ENCODE results near the gene PJA1.
A peak's percentile ranks its signal among the peaks of the same experiment; 100 is the strongest.

The PJA1 gene

DNA sequence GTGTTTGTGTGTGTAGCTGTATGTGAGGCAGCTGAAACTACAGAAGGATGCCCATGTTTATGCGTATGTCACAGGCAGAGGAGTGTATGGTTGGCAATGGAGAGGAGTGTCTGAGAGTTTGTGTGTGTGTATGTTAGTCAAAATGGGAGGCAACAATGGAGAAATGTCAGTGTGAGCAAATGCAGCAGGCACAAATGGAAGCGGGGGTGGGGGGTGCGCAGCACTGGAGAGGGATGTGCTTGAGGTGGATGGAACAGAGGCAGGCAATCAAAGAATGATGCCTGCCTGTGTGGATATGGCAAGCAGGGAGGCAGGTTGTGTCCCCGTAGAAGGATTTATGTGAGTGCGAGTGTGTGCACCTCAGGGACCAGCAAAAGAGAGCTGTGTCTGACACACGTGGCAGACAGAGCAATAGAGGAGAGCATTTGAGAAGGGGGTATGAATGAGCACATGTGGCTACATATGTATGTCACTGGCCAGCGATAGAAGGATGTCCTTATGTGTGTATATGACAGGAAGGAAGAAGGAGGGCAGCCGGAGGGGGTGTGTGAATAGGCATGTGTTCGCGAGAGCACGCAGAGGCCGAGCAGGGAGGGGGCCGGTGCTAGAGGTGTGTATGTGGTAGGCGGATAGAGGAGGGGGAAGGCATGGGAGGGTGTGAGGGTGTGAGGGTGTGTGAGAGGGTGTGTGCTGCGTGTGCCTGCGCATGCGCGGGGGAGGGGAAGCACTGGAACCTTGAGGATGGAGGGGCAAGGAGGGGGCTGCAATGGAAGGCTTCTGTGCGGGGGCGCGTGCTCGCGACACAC, 1.1 kb downstream of the PJA1 start:
- DNase-seq (ENCODE audit: low spot score) = peak; percentile 35

DNA sequence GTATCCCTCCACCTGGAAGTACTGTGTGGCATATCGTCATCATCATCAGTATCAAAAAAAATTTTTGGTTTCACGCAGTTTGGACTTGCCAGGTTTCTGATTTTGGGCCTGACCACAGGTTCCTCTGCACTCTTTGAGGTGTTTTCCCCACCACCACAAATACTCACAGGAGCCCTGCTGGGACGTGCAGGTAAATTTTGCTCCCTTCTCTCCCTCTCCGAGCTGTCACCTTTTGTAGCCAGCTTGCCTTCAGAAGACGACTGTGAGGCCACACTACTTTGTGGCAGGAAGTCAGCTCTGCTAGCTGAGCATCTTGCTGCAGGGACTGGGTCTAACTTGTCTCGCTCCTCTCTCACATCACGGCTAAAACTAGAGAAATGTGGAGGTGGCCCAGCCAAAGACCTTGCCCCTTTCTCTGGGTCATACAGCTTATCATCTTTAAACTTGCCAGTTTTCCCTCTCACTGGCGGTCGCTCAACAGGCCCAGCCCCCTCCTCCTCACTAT, 2.8 kb downstream of the PJA1 start:
- DNase-seq (ENCODE audit: low spot score) = no peak

DNA sequence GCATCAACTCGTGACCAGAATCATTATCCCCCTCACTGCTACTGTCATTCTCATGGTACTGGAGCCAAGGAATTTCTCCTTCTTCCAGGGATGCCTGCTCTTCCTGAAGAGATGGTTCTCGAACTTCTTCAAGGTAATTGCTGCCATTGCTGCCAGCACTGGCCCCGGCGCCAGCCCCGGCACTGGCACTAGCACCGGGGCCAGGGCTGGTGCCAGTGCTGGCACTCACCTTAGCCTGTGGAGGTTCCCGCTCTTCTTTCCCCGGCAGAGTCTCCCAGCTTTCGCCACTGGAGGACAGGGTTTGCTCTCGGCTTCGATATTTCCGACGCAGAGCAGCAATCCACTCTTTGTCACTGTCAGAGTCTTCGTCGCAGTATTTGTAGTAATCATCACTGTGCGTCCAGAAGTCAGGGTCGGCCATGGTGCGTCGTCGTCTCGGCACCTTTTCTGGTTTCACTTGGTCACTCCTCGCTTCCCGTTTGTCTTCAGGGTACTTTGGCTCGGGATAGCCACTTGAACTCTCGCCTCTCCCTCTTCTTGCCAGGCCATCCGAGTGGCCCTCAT, 3.4 kb downstream of the PJA1 start:
- DNase-seq (ENCODE audit: low spot score) = no peak

DNA sequence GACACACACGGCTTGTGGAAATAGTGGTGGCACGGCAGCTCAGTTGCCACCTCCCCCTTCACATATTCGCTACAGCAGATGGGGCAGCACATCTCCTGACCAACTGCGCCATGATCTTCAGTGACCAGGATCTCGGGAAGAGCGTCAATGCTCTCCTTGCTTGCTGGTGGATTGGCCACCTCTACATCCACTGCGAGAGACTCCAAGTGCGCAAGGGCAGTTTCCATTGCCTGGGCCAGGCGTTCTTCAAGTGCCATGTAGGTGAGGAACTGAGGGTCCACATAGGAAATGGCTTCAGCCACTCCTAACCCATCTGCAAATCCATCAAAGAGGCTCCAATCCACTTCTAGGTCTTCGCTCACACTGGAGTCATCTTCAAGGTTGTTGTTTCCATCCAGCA, 3.9 kb downstream of the PJA1 start:
- DNase-seq (ENCODE audit: low spot score) = no peak

DNA sequence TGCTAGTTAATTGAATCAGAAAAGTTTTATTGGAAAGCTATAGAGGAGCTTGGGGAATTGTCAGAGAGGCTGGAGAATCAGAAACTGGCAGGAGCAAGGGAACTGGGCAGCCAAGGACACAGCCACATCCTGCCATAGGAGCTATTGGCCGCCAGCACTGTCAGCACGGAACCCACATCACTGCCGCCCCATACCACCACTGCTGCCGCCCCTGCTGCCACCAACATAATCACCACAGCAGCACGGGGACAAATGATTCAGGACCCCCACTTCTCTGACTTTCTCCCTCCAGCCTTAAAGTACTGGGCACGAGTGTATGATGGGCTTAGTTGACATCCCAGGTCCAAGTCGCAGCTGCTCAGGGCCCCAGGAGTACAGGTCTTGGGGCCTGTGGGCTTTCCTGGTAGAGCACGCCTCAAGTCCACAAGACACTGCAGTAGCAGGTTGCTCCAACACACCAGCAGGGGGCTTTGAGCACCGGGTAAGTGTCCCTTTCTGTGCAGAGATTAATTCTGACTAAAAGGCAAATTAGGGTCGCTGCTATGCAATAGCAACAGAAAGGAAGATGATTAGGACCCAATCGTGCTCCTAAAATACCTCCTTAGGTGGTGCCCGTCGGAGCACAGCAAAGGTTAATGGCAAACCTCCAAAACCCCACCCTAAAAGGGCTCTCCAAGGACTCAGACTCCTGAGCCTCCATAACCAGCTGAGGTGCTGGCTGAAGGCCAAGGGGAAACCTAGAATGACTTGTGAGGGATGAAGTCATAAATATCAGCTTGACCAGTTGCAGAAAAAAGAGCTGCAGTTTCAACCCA, 6.9 kb downstream of the PJA1 start:
- no peak for DNase-seq (ENCODE audit: low spot score)

DNA sequence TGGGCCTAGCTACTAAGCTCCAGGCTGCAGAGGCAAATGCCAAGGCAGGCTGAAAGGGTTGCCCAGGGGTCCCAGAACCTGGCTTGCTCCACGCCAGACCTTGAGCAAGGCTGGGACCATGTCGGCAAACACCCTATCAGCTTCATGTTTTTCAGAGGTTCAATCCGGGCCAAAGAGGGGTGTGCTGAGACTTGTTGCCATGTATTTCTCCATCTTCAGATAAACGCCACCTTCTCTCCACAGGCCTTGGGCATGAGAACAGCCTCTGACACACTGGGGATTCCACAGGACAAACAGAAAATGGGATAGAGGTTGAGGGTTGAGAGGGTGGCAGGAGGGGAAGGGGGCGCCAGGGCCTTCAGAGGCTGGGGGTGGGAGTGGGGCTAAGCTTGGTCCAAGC, 8.6 kb downstream of the PJA1 start:
- DNase-seq (ENCODE audit: low spot score) = no peak

DNA sequence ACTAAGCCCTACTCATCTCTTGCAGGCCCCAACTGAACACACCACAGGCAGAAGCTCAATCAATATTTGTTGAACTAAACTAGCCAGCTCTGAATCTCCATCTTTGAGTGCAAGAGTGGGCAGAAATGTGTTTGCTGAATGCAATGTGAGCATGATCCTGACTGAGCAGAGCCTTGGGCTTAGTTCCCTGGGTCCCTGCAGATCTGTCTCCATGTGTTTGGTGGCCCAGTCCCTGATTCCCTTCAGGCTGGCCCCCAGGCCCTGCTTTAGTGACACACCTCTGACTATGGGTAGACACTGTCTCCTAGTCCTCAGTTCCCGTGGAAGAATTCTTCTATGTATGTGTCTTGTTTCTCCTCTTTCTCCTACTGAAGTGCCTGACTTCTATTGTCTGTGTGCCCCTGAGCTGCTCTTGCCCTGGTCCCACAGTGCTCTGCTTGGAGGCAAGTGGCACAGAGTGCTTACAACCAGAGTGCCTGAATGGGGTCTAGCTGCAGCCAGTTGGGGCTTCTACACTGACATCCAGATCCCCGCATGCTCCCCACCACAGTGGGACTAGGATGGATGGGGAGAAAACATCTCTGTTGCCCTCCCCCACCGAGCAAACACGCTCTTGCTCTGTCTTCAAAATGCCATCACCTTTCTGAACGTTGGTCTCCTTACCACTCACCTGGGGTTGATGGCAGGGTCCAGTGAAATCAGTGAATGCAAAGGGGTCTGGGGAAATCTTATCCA, 9.3 kb downstream of the PJA1 start:
- DNase-seq (ENCODE audit: low spot score) = no peak

DNA sequence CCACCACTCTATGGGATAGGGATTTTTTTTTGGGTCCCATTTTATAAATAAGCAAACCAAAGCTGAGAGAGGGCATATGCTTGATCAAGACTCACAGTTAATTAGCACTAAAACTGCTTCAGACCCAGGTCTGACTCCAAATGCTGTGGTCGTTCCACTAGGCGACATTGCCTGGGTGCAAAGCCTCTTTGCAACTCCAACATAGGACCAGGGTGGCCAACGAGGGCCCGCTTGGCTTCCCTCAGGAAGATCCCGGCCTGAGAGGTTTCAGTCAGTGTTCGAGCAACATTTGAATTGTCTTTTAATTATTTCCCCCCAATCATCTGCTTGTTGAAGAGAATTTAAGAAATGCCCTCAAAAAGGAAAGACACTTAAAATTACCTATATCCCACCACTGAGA, 11.2 kb downstream of the PJA1 start:
- DNase-seq (ENCODE audit: low spot score) = no peak

DNA sequence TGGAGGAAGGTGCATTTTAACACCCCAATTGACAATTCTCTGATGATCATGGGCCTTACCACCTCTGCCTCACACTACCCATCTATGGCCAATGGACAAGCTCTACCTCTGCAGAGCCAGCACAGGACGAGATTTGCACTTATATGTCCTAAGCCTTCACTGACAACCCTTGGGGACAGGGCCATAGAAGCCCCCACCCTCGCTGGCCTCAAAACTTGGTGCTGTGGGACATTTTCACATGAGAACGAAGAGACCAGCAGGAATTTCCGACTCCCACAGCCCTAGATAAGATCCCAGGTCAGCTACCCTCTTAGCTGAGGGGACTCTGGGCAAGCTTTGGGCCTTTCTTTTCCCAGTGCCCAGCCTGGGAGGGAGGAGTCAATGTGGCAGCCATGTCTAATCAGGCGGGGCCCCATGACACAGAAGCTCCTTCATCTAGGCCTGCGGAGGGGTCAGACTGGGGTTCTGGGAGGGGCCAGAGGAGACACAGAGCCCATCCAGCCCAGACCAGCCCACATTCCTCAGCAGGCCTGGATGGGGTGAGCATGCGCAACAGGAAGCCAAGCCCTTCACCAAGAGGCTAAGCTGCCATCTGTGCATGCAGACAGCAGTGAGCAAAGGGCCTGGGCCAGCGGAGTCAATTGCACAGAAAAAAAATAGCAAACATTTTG, 12.1 kb downstream of the PJA1 start:
- peak; percentile 87 for DNase-seq (ENCODE audit: low spot score)

DNA sequence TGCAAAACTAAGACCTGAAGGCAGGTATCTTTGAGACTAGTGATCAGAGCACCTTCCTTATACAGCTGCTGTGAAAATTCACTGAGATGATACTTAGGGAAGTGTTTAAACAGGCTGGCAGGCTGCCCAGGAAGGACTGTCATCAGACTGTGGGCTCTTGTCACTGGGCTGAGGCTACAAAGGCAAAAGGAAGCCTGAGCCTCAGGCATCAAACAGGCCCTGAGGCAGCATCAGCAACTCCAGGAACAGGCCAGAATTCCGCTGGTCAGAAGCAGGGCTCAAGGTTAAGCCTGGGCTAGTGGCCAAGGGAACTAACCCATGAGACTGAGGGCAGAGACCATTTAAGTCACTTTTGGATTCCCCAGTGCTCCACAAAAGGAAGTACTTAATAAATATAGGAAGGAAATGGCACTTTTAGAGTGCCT, 12.8 kb downstream of the PJA1 start:
- DNase-seq (ENCODE audit: low spot score) = peak; percentile 40

DNA sequence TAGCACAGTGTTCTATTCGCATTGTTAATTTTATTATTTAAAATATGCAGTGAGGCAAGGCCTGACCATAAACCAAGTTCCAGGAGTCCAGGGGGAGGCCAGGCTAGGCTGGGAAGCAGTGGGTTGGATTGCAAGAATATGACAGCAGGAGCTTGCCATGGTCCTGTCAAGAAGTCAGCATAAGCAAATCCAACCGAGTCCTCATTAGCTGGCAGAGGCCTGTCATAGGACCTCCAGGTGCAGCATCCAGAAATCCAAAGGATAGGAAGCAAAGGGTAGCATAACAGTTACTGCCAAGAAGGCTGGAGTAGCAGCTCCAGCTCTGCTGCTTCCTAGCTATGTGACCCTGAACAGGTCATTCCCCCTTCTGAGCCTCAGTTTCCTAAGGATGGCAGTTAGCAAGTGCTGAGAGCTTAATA, 13.4 kb downstream of the PJA1 start:
- no peak for DNase-seq (ENCODE audit: low spot score)

DNA sequence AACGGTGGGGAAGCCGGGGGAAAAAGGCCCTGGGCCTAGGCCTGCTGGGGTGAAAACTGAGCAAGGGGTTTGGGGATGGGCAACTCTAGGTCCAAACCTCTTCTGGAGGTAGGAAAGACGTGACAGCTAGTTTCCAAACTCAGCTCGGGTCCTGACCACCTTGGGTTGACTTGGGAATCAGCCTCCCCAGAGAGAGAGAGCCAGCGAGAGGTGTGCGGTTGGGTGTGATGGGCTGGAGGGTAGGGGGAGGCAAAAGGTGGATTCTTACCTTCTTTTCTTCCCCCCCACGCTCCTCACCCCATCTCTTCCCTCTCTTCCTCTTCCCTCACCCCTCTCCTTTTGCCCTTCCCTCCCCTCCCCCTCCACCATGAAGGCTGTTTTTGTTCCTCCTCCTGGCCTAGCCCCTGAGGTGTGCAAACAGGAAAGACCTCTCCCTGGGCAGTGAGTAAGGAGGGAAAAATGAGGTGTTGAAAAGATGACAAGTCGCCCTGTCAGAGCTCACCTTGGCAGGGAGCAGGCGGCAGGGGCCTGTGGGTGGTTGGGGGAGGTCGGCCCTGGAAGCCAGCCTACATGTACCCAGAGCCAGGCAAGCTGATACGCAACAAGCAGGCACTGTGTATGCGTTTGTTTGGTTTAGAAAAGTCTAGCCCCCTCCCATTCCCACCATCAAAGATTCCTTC, 14.8 kb downstream of the PJA1 start:
- no peak for DNase-seq (ENCODE audit: low spot score)

DNA sequence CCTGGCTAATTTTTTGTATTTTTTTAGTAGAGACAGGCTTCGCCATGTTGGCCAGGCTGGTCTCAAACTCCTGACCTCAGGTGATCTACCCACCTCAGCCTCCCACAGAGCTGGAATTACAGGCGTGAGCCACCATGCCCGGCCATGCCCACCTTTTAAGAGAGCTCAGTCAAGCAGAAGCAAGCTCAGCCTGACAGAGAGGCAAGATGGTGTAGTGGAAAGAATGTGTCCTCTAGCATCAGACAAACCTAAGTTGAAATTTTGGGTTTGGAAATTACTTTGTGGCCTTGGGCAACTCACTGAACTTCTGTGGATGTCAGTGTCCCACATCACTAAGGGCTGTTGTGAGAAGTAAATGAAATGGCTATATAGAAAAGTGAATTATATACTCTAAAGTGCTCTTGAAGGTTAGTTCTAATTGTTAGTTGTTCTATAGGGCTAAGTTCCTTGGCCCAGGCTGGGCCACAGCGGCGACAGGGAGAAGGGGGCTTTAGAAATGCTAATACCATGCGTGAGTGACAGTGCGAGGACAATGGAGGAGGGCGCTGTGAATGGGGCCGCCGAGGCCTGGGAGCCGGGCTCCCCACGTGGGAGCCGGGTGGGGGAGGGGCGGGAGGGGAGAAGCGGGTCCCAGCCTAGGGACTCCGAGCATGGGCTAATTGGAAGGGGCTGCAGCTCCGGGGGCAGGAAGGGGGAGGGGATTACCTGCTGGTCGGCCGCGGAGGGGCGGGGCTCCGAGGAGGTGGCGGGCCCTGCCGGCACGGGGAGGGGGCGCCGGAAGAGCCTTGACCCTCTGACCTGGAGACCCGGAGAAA, 15.6 kb downstream of the PJA1 start:
- no peak for DNase-seq (ENCODE audit: low spot score)

DNA sequence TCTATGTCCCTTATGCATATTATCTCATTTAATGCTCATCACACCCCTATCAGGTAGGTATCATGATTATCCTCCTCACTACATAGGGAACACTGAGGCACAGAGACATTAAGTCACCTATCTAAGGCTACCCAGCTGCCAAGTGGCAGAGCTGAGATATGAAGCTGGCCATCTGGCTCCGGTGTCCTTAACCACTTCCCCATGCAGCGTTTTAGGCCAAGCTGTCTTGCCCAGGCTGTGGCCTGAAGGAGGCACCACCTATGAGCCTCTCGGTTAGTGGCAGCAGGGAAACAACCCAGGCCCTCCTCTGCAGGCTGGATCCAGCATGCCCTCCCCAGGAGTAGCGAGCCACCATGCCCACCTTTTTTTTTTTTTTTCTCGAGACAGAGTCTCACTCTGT, 16.3 kb downstream of the PJA1 start:
- no peak for DNase-seq (ENCODE audit: low spot score)

DNA sequence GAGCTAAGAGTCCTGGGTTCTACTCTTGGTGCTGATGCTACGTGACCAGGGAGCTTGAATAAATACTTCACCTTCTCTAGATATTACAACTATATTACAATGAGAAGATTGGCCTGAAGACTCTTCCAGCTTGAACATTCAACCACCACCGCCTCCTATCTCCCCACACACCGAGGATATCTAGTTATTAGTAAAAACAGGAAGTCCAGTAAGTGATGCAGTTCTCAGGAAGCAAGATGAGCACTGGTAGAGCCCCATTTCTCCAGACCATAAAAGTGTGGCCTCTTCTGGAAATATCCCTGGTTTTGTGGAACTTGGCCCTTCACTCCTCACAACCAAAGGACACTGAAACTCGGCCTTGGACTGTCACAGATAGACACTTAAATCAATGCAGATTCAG, 18.5 kb downstream of the PJA1 start:
- DNase-seq (ENCODE audit: low spot score) = no peak

DNA sequence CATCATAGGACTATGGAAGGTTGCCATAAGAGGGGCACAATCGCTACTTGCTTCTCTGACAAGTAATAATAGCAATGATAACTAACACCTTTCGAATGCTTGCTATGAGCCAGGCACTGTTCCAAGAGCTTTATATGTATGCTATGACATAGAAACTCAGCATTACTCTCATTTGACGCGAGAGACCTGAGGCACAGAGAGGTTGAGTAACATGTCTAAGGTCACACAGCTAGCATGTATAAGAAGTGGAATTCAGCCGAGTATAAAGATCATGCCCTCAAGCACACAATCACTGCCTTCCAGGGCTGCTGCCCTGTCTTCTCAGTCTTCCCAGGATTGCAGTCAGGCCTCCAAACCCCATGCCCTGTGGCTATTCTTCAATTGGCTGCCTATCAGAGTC, 19.5 kb downstream of the PJA1 start:
- DNase-seq (ENCODE audit: low spot score) = no peak

DNA sequence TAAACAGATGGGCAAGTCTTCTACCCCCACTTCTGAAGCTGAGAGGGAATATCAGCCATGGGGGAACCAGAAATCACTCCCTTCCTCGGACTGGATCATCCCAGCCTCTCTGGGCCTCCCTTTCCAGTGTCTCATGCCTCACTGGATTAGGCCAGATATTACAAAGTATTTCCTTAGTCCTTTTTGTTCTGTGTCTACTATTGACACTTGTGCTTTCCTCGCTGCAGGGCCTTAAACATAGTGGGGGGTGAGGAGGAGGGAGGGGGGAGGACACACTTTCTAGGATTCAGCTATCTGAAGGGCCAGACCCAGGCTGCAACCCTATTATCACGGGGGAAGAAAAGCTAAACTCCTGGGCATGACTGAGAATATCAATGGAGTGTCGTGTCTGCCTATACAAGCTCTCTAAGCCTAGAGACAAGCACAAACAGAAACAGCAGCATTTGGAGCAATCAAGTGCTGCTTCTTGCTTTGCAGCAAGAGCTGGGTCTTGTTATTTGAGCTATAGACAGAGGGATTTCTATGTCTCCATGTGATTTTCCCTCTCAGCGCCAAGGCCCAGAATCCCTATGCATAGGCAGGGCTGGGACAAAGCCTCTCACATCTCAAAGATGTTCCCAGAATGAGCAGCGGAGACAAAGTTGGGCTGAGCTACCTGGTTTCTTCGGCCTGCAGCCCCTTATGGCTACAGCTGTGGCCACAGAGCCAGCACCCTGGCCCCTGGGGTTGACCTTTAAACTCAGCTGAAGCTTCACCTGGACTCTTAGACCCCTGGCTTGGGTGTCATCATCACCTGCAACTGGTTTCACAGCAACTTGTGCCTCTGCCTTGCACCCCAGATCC, 20.2 kb downstream of the PJA1 start:
- DNase-seq (ENCODE audit: low spot score) = no peak

DNA sequence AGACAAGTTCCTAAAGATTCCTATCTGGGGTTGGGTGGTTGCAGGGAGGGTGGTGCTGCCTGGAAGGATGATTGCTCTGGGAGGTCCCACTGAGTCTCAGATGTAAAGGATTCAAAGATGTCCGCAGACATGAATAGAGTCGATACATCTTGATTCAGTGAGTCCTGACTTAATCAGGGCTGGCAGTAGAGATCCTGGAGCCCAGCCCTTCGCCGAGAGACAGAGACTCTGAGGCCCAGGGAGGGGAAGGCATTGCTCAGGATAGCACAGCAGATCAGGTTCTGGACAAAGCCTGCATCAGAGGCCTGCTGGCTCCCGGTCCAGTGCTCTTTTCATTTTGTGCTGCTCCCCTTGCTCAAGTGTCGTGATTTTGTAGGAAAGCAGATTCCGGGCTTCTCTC, 21.7 kb downstream of the PJA1 start:
- DNase-seq (ENCODE audit: low spot score) = no peak

DNA sequence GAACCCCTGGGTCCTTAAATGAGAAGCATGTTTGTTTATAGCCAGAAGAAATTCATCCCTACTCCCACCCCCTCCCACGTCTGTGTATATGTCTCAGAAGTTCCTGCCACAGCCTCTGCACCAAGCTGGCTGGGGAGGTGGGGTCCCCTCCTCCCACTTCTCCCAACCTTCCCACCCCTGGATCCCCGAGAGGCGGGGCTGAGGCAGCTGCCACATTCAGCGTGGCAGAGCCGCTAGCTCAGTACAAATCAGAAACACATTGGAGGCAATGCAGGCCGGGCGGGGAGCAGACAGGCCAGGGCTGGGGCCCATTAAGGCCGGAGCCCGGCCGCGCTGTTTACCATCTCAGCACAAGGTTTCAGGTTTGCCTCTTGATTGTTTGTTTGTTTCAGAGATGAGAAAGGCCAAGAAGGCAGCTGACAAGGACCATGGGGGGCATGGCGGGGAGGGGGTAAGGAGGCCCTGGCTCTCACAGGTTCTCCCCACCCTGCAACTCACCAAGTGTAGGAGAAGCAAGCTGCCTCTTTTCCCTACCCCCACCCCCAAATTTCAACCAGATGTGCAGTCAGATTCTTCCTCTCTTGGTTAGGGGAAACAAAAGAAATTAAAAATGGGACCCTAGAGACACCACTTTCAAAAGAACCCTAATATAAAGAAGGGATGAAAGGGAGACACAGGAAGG, 22.3 kb downstream of the PJA1 start:
- no peak for DNase-seq (ENCODE audit: low spot score)

All from Ammon's horn (tissue), 1 donor.